HCT116 (cell line): ENCODE results near the gene SERPING1. TPM values are rescaled to one million over a fixed set of nuclear protein-coding genes. Genes with fewer than 3 reads are reported as not detected.

Source experiments
- ATAC-seq: fragments of 200-7000 bp; cut with Tn5 transposase; 2 replicates; pipeline ENCODE4 v1.9.1; 2020; ENCODE audit warnings: mild to moderate bottlenecking, moderate library complexity
- BruUV-seq: library from RNA; stranded (reverse); fragments of 400-500 nt; replicated peaks from 2 replicates; lab custom pipeline; 2021; lab: Mats Ljungman, UMichigan
- CTCF ChIA-PET: fragments of 300-600 bp; sonication (Branson Sonifier 250); formaldehyde crosslinking; loops from one replicate; lab custom pipeline; 2021; ENCODE audit warnings: antibody characterized with exemption; lab: Charles Lee
- POLR2A ChIA-PET: fragments of 300-600, 350-600 bp; sonication (Branson Sonifier 250); formaldehyde crosslinking; loops from one replicate; lab custom pipeline; 2021; ENCODE audit warnings: antibody characterized with exemption; lab: Charles Lee
- RAD21 ChIA-PET, 2 experiments: fragments of 300-600 bp; sonication (Branson Sonifier 250); formaldehyde crosslinking; loops; one replicate each; lab custom pipeline; 2023; ENCODE audit warnings: low total read pairs in 2 of 2; ENCODE audit not compliant: uncharacterized antibody in 2 of 2, unreplicated experiment in 2 of 2, low non-redundant PET in 1 of 2; lab: Charles Lee
- DNase-seq: peaks from one replicate; pipeline ENCODE4 v3.0.0-alpha.2; 2010; ENCODE audit warnings: low read depth, low spot score
- H2AFZ ChIP-seq: fragments of 200-600 bp; shearing (Covaris generic), sonication (generic); 2 replicates; pipeline ENCODE4 v1.6.1; 2017; ENCODE audit warnings: low read depth, mixed run types, mixed read lengths, antibody characterized with exemption, low read length; ENCODE audit not compliant: poor library complexity, severe bottlenecking
- H3K27ac ChIP-seq: 2 replicates; pipeline ENCODE4 v1.5.1; 2012; ENCODE audit warnings: low read depth, low read length
- H3K27me3 ChIP-seq: fragments of 200-600 bp; sonication (generic); 2 replicates; pipeline ENCODE4 v1.6.1; 2016; ENCODE audit warnings: mixed run types, low read length, mixed read lengths; ENCODE audit not compliant: insufficient read depth
- H3K36me3 ChIP-seq, 2 experiments: fragments of 200-500 bp in 1 of 2; fragments of 200-600 bp in 1 of 2; sonication (Bioruptor generic) in 1 of 2; sonication (generic) in 1 of 2; 2 replicates each; pipeline versions ENCODE4 v1.5.1 to v1.6.1; 2014 to 2016; ENCODE audit warnings: low read length in 2 of 2, inconsistent platforms in 1 of 2, mixed read lengths in 1 of 2, mixed run types in 1 of 2; ENCODE audit not compliant: insufficient read depth in 2 of 2, control insufficient read depth in 1 of 2
- H3K4me1 ChIP-seq, 2 experiments: fragments of 200-600 bp in 1 of 2; sonication (generic) in 1 of 2; 2 replicates each; pipeline versions ENCODE4 v1.5.1 to v1.6.1; 2012 to 2017; ENCODE audit warnings: low read length in 2 of 2, inconsistent platforms in 1 of 2, mild to moderate bottlenecking in 1 of 2, mixed read lengths in 1 of 2, mixed run types in 1 of 2, moderate library complexity in 1 of 2; ENCODE audit not compliant: insufficient read depth in 2 of 2, control insufficient read depth in 1 of 2
- H3K4me2 ChIP-seq: fragments of 200-600 bp; sonication (generic); 2 replicates; pipeline ENCODE4 v1.6.1; 2017; ENCODE audit warnings: mixed run types, low read length, mixed read lengths
- H3K4me3 ChIP-seq, 2 experiments: fragments of 200-600 bp in 1 of 2; sonication (generic) in 1 of 2; replicated peaks in 1 of 2; 2 replicates each; pipeline ENCODE4 v1.5.1; 2011 to 2016; ENCODE audit warnings: low read length in 2 of 2, control low read depth in 1 of 2, low read depth in 1 of 2, mild to moderate bottlenecking in 1 of 2, mixed read lengths in 1 of 2, mixed run types in 1 of 2
- H3K79me2 ChIP-seq: fragments of 200-600 bp; sonication (generic); 2 replicates; pipeline ENCODE4 v1.6.1; 2017; ENCODE audit warnings: mild to moderate bottlenecking, mixed run types, low read length, moderate library complexity, mixed read lengths; ENCODE audit not compliant: insufficient read depth
- H3K9ac ChIP-seq: fragments of 200-600 bp; sonication (generic); 2 replicates; pipeline ENCODE4 v1.6.1; 2016; ENCODE audit warnings: low read length, mixed read lengths
- H3K9me2 ChIP-seq: fragments of 200-600 bp; sonication (generic), shearing (Covaris generic); 2 replicates; pipeline ENCODE4 v1.6.1; 2017; ENCODE audit warnings: mixed run types, mild to moderate bottlenecking, moderate library complexity; ENCODE audit not compliant: insufficient read depth
- H3K9me3 ChIP-seq, 2 experiments: fragments of 200-500 bp in 1 of 2; fragments of 200-600 bp in 1 of 2; sonication (Bioruptor generic) in 1 of 2; sonication (generic) in 1 of 2; 2 replicates each; pipeline ENCODE4 v1.6.1; 2014 to 2017; ENCODE audit warnings: low read length in 2 of 2, mixed read lengths in 2 of 2, inconsistent platforms in 1 of 2, low read depth in 1 of 2, mild to moderate bottlenecking in 1 of 2, mixed run types in 1 of 2, moderate library complexity in 1 of 2; ENCODE audit not compliant: control insufficient read depth in 1 of 2, insufficient read depth in 1 of 2
- H4K20me1 ChIP-seq: fragments of 200-600 bp; sonication (generic), shearing (Covaris generic); 2 replicates; pipeline ENCODE4 v1.6.1; 2017; ENCODE audit warnings: mixed run types, mild to moderate bottlenecking, moderate library complexity; ENCODE audit not compliant: insufficient read depth
- CBX3 ChIP-seq: IDR thresholded peaks from 2 replicates; pipeline ENCODE4 v1.6.1; 2012; ENCODE audit warnings: low read depth
- CEBPB ChIP-seq: IDR thresholded peaks from 2 replicates; pipeline ENCODE4 v1.6.1; 2012; ENCODE audit warnings: low read depth
- EGR1 ChIP-seq: IDR thresholded peaks from 2 replicates; pipeline ENCODE4 v1.6.1; 2012; ENCODE audit warnings: low read depth
- ELF1 ChIP-seq: IDR thresholded peaks from 2 replicates; pipeline ENCODE4 v1.6.1; 2012; ENCODE audit warnings: low read depth, borderline replicate concordance
- EZH2 ChIP-seq: fragments of 200-600 bp; sonication (generic); IDR thresholded peaks from 2 replicates; pipeline ENCODE4 v1.6.1; 2017; ENCODE audit warnings: antibody characterized with exemption, mixed run types
- FOSL1 ChIP-seq: IDR thresholded peaks from 2 replicates; pipeline ENCODE4 v1.6.1; 2012; ENCODE audit warnings: low read depth
- JUND ChIP-seq: IDR thresholded peaks from 2 replicates; pipeline ENCODE4 v1.6.1; 2012
- POLR2A ChIP-seq: IDR thresholded peaks from 2 replicates; pipeline ENCODE4 v1.7.0; 2011; ENCODE audit warnings: borderline replicate concordance; ENCODE audit not compliant: insufficient read depth, insufficient read length; ENCODE audit errors: extremely low read depth
- POLR2AphosphoS5 ChIP-seq: IDR thresholded peaks from 2 replicates; pipeline ENCODE4 v1.6.1; 2011; ENCODE audit warnings: mild to moderate bottlenecking, low read depth, low read length, moderate library complexity
- RAD21 ChIP-seq: IDR thresholded peaks from 2 replicates; pipeline ENCODE4 v1.6.1; 2012; ENCODE audit warnings: low read depth, mild to moderate bottlenecking
- SIN3A ChIP-seq: IDR thresholded peaks from 2 replicates; pipeline ENCODE4 v1.6.1; 2012; ENCODE audit warnings: low read depth
- SRF ChIP-seq: IDR thresholded peaks from 2 replicates; pipeline ENCODE4 v1.6.1; 2012; ENCODE audit warnings: low read depth
- TCF7L2 ChIP-seq: IDR thresholded peaks from 2 replicates; pipeline ENCODE4 v1.7.0; 2011; ENCODE audit warnings: borderline replicate concordance, inconsistent platforms; ENCODE audit not compliant: insufficient read depth, insufficient read length; ENCODE audit errors: extremely low read depth
- YY1 ChIP-seq: IDR thresholded peaks from 2 replicates; pipeline ENCODE4 v1.6.1; 2011; ENCODE audit warnings: low read length, low read depth, moderate library complexity, mild to moderate bottlenecking; ENCODE audit not compliant: insufficient replicate concordance; ENCODE audit errors: extremely low read depth
- ZFX ChIP-seq: fragments of 450-650 bp; IDR thresholded peaks from 2 replicates; pipeline ENCODE4 v1.6.1; 2017
- intact Hi-C: fragments of 100-400 bp; cut with micrococcal nuclease; formaldehyde crosslinking; loops from 2 replicates; pipeline ENCODE4 v1.10.0; 2022
- total RNA-seq: library from RNA; stranded (reverse); gene quantifications from one replicate; pipeline ENCODE4 v1.2.1, GENCODE V29; 2021; ENCODE audit not compliant: unreplicated experiment
- TF ChIP-seq, protein P1 (sequence below): IDR thresholded peaks from 2 replicates; pipeline ENCODE4 v1.6.1; 2011; ENCODE audit warnings: mild to moderate bottlenecking, low read length, moderate library complexity; ENCODE audit not compliant: insufficient replicate concordance; ENCODE audit errors: extremely low read depth
- TF ChIP-seq, protein P2 (sequence below): IDR thresholded peaks from 2 replicates; pipeline ENCODE4 v1.6.1; 2012; ENCODE audit warnings: low read depth
- TF ChIP-seq, protein P3 (sequence below): IDR thresholded peaks from 2 replicates; pipeline ENCODE4 v1.6.1; 2012

SERPING1 gene
- total RNA-seq, 1 experiment from 2014 or later: 3.4 TPM

DNA sequence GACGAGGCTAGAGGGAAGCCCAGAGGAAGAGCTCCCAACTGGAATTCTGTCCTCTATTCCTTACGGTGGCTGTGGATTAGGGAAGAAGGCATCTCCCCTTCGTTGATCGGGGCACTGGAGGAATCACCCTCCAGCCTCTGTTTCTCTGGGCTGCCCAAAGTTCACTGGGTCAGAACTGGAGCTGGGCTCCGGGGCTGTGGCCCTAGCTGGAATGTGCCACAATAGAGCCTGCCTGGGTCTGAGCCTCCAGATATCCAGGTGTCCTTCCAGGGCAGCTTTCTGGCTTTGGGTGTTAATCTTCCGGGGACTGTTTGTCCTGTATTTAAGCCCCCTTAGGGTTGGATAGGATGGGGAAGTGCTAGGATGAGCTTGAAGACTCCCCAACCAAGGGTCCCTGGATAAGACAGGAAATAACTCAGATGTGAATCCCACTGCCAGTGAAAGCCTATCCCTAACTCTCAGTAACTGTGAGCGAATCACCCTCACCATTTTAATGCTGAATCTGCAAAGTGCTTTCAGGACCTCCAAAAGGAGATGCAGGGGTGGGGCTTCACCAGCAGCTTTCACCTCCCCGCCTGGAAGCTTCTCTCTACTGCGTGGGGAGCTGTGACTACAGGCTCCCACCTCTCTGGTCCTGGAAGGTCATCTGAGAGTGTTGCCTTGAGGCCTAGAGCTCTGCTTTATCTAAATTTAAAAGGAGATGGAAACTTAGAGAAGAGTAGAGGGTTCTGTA lies 42.7 kb downstream of the SERPING1 start:
- no peak overlapping the region for H3K4me3 ChIP-seq
- CTCF ChIA-PET: interaction anchor here (0.6 to 4.4 kb wide), 14 partner anchors 14 to 294 kb away, joined by 3 to 40 read pairs (median 6); partner anchors contain the start of gene UBE2L6

More for the DNA sequence above, 42.7 kb downstream of the SERPING1 start:
- Histone ChIP-seq H2AFZ (no peak overlapping the region), H3K79me2 (peaks cover 10% of the 10 kb centered on the region), H3K36me3 (no peaks in the 10 kb centered on the region), H3K9me3 (no peaks in the 10 kb centered on the region), H3K4me2 (no peak overlapping the region), H3K27me3 (no peaks in the 10 kb centered on the region), H4K20me1 (no peaks in the 10 kb centered on the region), H3K27ac (no peak overlapping the region), H3K9ac (no peak overlapping the region), H3K9me2 (no peaks in the 10 kb centered on the region), H3K4me1 (peaks cover 6 to 27% of the 10 kb centered on the region in 2 experiments; a peak in 3 of 4 replicates)
- no TSS peak for BruUV-seq
- TF ChIP-seq, protein P1, sequence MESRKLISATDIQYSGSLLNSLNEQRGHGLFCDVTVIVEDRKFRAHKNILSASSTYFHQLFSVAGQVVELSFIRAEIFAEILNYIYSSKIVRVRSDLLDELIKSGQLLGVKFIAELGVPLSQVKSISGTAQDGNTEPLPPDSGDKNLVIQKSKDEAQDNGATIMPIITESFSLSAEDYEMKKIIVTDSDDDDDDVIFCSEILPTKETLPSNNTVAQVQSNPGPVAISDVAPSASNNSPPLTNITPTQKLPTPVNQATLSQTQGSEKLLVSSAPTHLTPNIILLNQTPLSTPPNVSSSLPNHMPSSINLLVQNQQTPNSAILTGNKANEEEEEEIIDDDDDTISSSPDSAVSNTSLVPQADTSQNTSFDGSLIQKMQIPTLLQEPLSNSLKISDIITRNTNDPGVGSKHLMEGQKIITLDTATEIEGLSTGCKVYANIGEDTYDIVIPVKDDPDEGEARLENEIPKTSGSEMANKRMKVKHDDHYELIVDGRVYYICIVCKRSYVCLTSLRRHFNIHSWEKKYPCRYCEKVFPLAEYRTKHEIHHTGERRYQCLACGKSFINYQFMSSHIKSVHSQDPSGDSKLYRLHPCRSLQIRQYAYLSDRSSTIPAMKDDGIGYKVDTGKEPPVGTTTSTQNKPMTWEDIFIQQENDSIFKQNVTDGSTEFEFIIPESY: no peak
- no peak for TF ChIP-seq EGR1
- TF ChIP-seq TCF7L2: no peak
- TF ChIP-seq CEBPB: no peak
- TF ChIP-seq ZFX: no peak
- TF ChIP-seq, protein P2, sequence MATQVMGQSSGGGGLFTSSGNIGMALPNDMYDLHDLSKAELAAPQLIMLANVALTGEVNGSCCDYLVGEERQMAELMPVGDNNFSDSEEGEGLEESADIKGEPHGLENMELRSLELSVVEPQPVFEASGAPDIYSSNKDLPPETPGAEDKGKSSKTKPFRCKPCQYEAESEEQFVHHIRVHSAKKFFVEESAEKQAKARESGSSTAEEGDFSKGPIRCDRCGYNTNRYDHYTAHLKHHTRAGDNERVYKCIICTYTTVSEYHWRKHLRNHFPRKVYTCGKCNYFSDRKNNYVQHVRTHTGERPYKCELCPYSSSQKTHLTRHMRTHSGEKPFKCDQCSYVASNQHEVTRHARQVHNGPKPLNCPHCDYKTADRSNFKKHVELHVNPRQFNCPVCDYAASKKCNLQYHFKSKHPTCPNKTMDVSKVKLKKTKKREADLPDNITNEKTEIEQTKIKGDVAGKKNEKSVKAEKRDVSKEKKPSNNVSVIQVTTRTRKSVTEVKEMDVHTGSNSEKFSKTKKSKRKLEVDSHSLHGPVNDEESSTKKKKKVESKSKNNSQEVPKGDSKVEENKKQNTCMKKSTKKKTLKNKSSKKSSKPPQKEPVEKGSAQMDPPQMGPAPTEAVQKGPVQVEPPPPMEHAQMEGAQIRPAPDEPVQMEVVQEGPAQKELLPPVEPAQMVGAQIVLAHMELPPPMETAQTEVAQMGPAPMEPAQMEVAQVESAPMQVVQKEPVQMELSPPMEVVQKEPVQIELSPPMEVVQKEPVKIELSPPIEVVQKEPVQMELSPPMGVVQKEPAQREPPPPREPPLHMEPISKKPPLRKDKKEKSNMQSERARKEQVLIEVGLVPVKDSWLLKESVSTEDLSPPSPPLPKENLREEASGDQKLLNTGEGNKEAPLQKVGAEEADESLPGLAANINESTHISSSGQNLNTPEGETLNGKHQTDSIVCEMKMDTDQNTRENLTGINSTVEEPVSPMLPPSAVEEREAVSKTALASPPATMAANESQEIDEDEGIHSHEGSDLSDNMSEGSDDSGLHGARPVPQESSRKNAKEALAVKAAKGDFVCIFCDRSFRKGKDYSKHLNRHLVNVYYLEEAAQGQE: no peak
- TF ChIP-seq RAD21: no peak
- TF ChIP-seq SIN3A: no peak
- TF ChIP-seq, protein P3, sequence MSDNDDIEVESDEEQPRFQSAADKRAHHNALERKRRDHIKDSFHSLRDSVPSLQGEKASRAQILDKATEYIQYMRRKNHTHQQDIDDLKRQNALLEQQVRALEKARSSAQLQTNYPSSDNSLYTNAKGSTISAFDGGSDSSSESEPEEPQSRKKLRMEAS: no peak
- no peak for TF ChIP-seq CBX3
- no peak for TF ChIP-seq YY1
- no peak for TF ChIP-seq EZH2
- TF ChIP-seq POLR2AphosphoS5: no peak
- TF ChIP-seq FOSL1: no peak
- no peak for TF ChIP-seq SRF
- no peak for TF ChIP-seq JUND
- TF ChIP-seq ELF1: no peak
- TF ChIP-seq POLR2A: no peak
- RAD21 ChIA-PET: interaction anchor here (1.4 to 1.9 kb wide), 4 partner anchors 72 to 295 kb away, joined by 5 to 9 read pairs (median 6); partner anchors contain the start of gene UBE2L6 (in 2 of the 2)
- intact Hi-C loops: loop anchor here (10.0 kb wide), 1 partner anchor 795 kb away; no protein-coding TSS in a partner anchor
- POLR2A ChIA-PET: interaction anchor here (0.6 to 1.8 kb wide), 2 partner anchors 72 to 179 kb away, joined by 3 to 8 read pairs; partner anchors contain the start of gene UBE2L6
- DNase-seq (no peak), ATAC-seq (no peak)
